WTC11 (cell line): ENCODE results near the gene C1orf174. TPM values are rescaled to one million over a fixed set of nuclear protein-coding genes. Genes with fewer than 3 reads are reported as not detected.

ENCODE experiments used
- ATAC-seq: fragments of 200-7000 bp; cut with Tn5 transposase; 2 replicates; pipeline ENCODE4 v1.10.0; 2021; ENCODE audit warnings: mild to moderate bottlenecking, moderate library complexity
- CTCF ChIA-PET: fragments of 300-600 bp; sonication (Branson Sonifier 250); formaldehyde crosslinking; loops from one replicate; lab custom pipeline; 2021; ENCODE audit warnings: antibody characterized with exemption; lab: Charles Lee
- POLR2A ChIA-PET: fragments of 350-600 bp; sonication (Branson Sonifier 250); formaldehyde crosslinking; loops from one replicate; lab custom pipeline; 2021; ENCODE audit warnings: antibody characterized with exemption; lab: Charles Lee
- DNase-seq: peaks from one replicate; pipeline ENCODE4 v3.0.0; 2021; ENCODE audit warnings: low spot score
- H3K27ac Mint-ChIP-seq: 2 replicates; pipeline ENCODE4 v1.8.0; 2021; ENCODE audit warnings: mixed read lengths
- H3K27me3 Mint-ChIP-seq: 2 replicates; pipeline ENCODE4 v1.8.0; 2021; ENCODE audit warnings: low read depth, mild to moderate bottlenecking, moderate library complexity, mixed read lengths
- H3K36me3 Mint-ChIP-seq: 2 replicates; pipeline ENCODE4 v1.8.0; 2021; ENCODE audit warnings: mixed read lengths
- H3K4me1 Mint-ChIP-seq: 2 replicates; pipeline ENCODE4 v1.8.0; 2022; ENCODE audit warnings: mixed read lengths
- H3K4me3 Mint-ChIP-seq: 2 replicates; pipeline ENCODE4 v1.8.0; 2021; ENCODE audit warnings: mild to moderate bottlenecking, moderate library complexity, mixed read lengths
- H3K9me3 Mint-ChIP-seq: 2 replicates; pipeline ENCODE4 v1.8.0; 2021; ENCODE audit warnings: mixed read lengths
- ATF2 ChIP-seq: sonication (generic); formaldehyde crosslinking; IDR thresholded peaks from 2 replicates; pipeline ENCODE4 v1.8.1; 2022; ENCODE audit warnings: low read depth, missing genetic modification reagents, borderline replicate concordance
- NR3C1 ChIP-seq: sonication (generic); formaldehyde crosslinking; conservative IDR thresholded peaks from 2 replicates; pipeline ENCODE4 v1.8.1; 2023; ENCODE audit warnings: low read depth, mild to moderate bottlenecking, missing genetic modification reagents
- PREB ChIP-seq: sonication (generic); formaldehyde crosslinking; IDR thresholded peaks from 2 replicates; pipeline ENCODE4 v1.8.1; 2022; ENCODE audit warnings: mild to moderate bottlenecking, missing genetic modification reagents, moderate library complexity, borderline replicate concordance
- RELA ChIP-seq: sonication (generic); formaldehyde crosslinking; IDR thresholded peaks from 2 replicates; pipeline ENCODE4 v1.8.1; 2022; ENCODE audit warnings: missing genetic modification reagents, mild to moderate bottlenecking, borderline replicate concordance
- USF1 ChIP-seq: sonication (generic); formaldehyde crosslinking; IDR thresholded peaks from 2 replicates; pipeline ENCODE4 v1.8.0; 2022; ENCODE audit warnings: mild to moderate bottlenecking, missing genetic modification reagents
- ZBTB43 ChIP-seq: sonication (generic); formaldehyde crosslinking; IDR thresholded peaks from 2 replicates; pipeline ENCODE4 v1.8.1; 2023; ENCODE audit warnings: mild to moderate bottlenecking, missing genetic modification reagents
- ZNF263 ChIP-seq: sonication (generic); formaldehyde crosslinking; IDR thresholded peaks from 2 replicates; pipeline ENCODE4 v1.8.1; 2022; ENCODE audit warnings: low read depth, mild to moderate bottlenecking, moderate library complexity, missing genetic modification reagents
- ZNF396 ChIP-seq: fragments of 250-450 bp; sonication (Bioruptor Pico); IDR thresholded peaks from 2 replicates; pipeline ENCODE4 v1.8.0; 2021; ENCODE audit warnings: mild to moderate bottlenecking, moderate library complexity, borderline replicate concordance
- ZNF425 ChIP-seq: fragments of 250-450 bp; sonication (Bioruptor Pico); conservative IDR thresholded peaks from 2 replicates; pipeline ENCODE4 v1.9.0; 2021; ENCODE audit warnings: mild to moderate bottlenecking
- ZSCAN18 ChIP-seq: fragments of 250-450 bp; sonication (Bioruptor Pico); IDR thresholded peaks from 2 replicates; pipeline ENCODE4 v2.1.2; 2022; ENCODE audit warnings: mild to moderate bottlenecking, moderate library complexity
- total RNA-seq: library from RNA; stranded (reverse); gene quantifications from 3 replicates; pipeline ENCODE4 v1.2.3, GENCODE V29; 2021

C1orf174 gene
- total RNA-seq, 1 experiment from 2014 or later = 24.2 TPM

GRCh38 chr1:3910049-3910731 lies 10.1 kb upstream of the C1orf174 start (continued):
- TF ChIP-seq ZNF396 (CRISPR knock-in tag) = no peak
- TF ChIP-seq USF1 (CRISPR knock-in tag) = no peak
- no peak for TF ChIP-seq NR3C1 (CRISPR knock-in tag)

GRCh38 chr1:3909615-3910014 lies 9.5 kb upstream of the C1orf174 start:
- ATAC-seq (no peak), DNase-seq (no peak)
- peaks cover 9% of the 10 kb centered on the region; the same call in 1 of the 2 replicates for H3K36me3 Mint-ChIP-seq
- POLR2A ChIA-PET = no interaction called here
- no peaks in the 10 kb centered on the region; the same call in 1 of the 2 replicates for H3K27me3 Mint-ChIP-seq
- H3K4me1 Mint-ChIP-seq = 0 out of 2 replicates have a peak, but pooled peaks cover 1% of the 10 kb centered on the region
- H3K27ac Mint-ChIP-seq = no peak overlapping the region
- TF ChIP-seq ATF2 (CRISPR knock-in tag) = no peak
- TF ChIP-seq, all 79 proteins: peak for 0
- Mint-ChIP-seq H3K9me3 (peaks cover 13% of the 10 kb centered on the region), H3K4me3 (no peak overlapping the region)
- CTCF ChIA-PET = no interaction called here

- ChIA-PET POLR2A (no interaction called here), CTCF (no interaction called here)
- no peak for TF ChIP-seq ATF2 (CRISPR knock-in tag)
- Mint-ChIP-seq H3K4me1 (0 out of 2 replicates have a peak, but pooled peaks cover 4% of the 10 kb centered on the region), H3K27me3 (no peaks in the 10 kb centered on the region; the same call in 1 of the 2 replicates), H3K9me3 (peaks cover 10% of the 10 kb centered on the region), H3K27ac (no peak overlapping the region), H3K4me3 (no peak overlapping the region), H3K36me3 (peaks cover 8% of the 10 kb centered on the region; the same call in 1 of the 2 replicates)
- no peak for ATAC-seq
- DNase-seq = no peak
Observed at GRCh38 chr1:3908886-3909517, 8.9 kb upstream of the C1orf174 start.

GRCh38 chr1:3907621-3908165 lies 7.6 kb upstream of the C1orf174 start:
- DNase-seq (no peak), ATAC-seq (no peak)
- no peak overlapping the region for H3K4me3 Mint-ChIP-seq
- H3K27ac Mint-ChIP-seq = no peak overlapping the region
- ChIA-PET CTCF (interaction anchor here (0.6 kb wide), 1 partner anchor 84 kb away, joined by 3 read pairs; no protein-coding TSS in a partner anchor), POLR2A (no interaction called here)
- H3K27me3 Mint-ChIP-seq = no peaks in the 10 kb centered on the region; the same call in 1 of the 2 replicates
- TF ChIP-seq ZNF263 = no peak
- no peak for TF ChIP-seq RELA (CRISPR knock-in tag)
- TF ChIP-seq, all 79 proteins: peak for 0
- peaks cover 3% of the 10 kb centered on the region; the same call in 1 of the 2 replicates for H3K36me3 Mint-ChIP-seq
- peaks cover 10% of the 10 kb centered on the region for H3K4me1 Mint-ChIP-seq
- 0 out of 2 replicates have a peak, but pooled peaks cover 3% of the 10 kb centered on the region for H3K9me3 Mint-ChIP-seq

GRCh38 chr1:3907031-3907534 lies 7.0 kb upstream of the C1orf174 start:
- no peak for DNase-seq
- CTCF ChIA-PET = interaction anchor here (0.6 kb wide), 1 partner anchor 85 kb away, joined by 3 read pairs; no protein-coding TSS in a partner anchor
- ATAC-seq = no peak
- TF ChIP-seq ZBTB43 (CRISPR knock-in tag) (no peak), ZSCAN18 (CRISPR knock-in tag) (no peak), PREB (CRISPR knock-in tag) (no peak), ZNF425 (CRISPR knock-in tag) (no peak), USF1 (CRISPR knock-in tag) (no peak)

More at GRCh38 chr1:3907031-3907534, 7.0 kb upstream of the C1orf174 start:
- POLR2A ChIA-PET = no interaction called here
- peaks cover 2% of the 10 kb centered on the region; the same call in 1 of the 2 replicates for H3K36me3 Mint-ChIP-seq
- no peak overlapping the region for H3K27ac Mint-ChIP-seq
- peaks cover 10% of the 10 kb centered on the region for H3K4me1 Mint-ChIP-seq
- H3K27me3 Mint-ChIP-seq = no peaks in the 10 kb centered on the region; the same call in 1 of the 2 replicates
- H3K4me3 Mint-ChIP-seq = no peak overlapping the region
- H3K9me3 Mint-ChIP-seq = 0 out of 2 replicates have a peak, but pooled peaks cover 3% of the 10 kb centered on the region
